ENCODE results near the gene AGAP1. TPM values are rescaled to one million over a fixed set of nuclear protein-coding genes. Genes with fewer than 3 reads are reported as not detected.

AGAP1 gene
- total RNA-seq, 1 donor from 2014 or later: 46.3 TPM

DNA sequence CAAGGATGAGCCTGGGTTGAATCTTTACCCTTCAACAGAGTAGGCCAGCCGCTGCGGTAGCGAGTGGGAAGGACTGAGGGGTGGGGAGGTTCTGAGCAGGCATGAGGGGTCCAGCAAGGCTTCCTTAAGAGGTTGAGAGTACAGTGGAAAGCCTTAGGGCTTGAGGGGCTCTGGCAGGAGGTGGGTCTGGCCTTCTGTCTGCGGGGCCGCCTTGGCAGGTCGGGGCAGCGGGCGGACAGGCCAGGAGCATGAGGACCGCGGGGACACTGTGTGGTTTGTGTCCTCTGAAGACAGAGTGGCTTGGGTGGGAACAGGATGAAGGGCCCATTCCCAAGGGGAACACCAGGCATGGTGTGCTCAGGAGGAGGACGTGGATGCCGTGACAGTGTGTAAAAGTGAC, 250.3 kb downstream of the AGAP1 start:
- H3K27ac Mint-ChIP-seq: peak overlapping the region; percentile 48
- H3K9me3 Mint-ChIP-seq: no peaks in the 10 kb centered on the region
- no peak overlapping the region for H3K4me3 Mint-ChIP-seq
- H3K36me3 Mint-ChIP-seq: peaks cover 20% of the 10 kb centered on the region
- H3K4me1 Mint-ChIP-seq (ENCODE audit: unreplicated experiment): peaks cover 8% of the 10 kb centered on the region
- no peak for DNase-seq (ENCODE audit: extremely low spot score, unreplicated experiment)
- TF ChIP-seq, protein P1, sequence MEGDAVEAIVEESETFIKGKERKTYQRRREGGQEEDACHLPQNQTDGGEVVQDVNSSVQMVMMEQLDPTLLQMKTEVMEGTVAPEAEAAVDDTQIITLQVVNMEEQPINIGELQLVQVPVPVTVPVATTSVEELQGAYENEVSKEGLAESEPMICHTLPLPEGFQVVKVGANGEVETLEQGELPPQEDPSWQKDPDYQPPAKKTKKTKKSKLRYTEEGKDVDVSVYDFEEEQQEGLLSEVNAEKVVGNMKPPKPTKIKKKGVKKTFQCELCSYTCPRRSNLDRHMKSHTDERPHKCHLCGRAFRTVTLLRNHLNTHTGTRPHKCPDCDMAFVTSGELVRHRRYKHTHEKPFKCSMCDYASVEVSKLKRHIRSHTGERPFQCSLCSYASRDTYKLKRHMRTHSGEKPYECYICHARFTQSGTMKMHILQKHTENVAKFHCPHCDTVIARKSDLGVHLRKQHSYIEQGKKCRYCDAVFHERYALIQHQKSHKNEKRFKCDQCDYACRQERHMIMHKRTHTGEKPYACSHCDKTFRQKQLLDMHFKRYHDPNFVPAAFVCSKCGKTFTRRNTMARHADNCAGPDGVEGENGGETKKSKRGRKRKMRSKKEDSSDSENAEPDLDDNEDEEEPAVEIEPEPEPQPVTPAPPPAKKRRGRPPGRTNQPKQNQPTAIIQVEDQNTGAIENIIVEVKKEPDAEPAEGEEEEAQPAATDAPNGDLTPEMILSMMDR (conservative IDR thresholded peaks at IDR 0.05): no peak
- no peaks in the 10 kb centered on the region for H3K27me3 Mint-ChIP-seq

DNA sequence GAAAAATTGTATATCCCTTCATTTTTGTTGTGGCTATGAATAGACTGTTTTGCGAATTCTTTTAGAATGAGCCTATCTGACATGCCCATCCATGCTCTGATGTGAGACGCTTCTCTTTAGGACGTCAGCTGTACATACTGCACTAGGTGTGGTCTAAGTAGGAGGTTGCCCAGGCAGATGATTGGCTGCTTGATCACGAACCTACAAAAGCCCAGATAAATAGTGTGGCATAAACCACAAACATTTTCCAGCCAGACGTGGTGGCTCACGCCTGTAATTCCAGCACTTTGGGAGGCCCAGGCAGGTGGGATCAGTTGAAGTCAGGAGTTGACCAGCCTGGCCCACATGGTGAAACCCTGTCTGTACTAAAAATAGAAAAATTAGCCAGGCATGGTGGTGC, 251.8 kb downstream of the AGAP1 start:
- Mint-ChIP-seq H3K36me3 (peaks cover 32% of the 10 kb centered on the region), H3K4me3 (no peak overlapping the region), H3K9me3 (no peaks in the 10 kb centered on the region), H3K27me3 (no peaks in the 10 kb centered on the region), H3K4me1 (ENCODE audit: unreplicated experiment) (peaks cover 8% of the 10 kb centered on the region), H3K27ac (no peak overlapping the region)
- TF ChIP-seq, protein P1 (conservative IDR thresholded peaks at IDR 0.05): no peak
- no peak for DNase-seq (ENCODE audit: extremely low spot score, unreplicated experiment)

DNA sequence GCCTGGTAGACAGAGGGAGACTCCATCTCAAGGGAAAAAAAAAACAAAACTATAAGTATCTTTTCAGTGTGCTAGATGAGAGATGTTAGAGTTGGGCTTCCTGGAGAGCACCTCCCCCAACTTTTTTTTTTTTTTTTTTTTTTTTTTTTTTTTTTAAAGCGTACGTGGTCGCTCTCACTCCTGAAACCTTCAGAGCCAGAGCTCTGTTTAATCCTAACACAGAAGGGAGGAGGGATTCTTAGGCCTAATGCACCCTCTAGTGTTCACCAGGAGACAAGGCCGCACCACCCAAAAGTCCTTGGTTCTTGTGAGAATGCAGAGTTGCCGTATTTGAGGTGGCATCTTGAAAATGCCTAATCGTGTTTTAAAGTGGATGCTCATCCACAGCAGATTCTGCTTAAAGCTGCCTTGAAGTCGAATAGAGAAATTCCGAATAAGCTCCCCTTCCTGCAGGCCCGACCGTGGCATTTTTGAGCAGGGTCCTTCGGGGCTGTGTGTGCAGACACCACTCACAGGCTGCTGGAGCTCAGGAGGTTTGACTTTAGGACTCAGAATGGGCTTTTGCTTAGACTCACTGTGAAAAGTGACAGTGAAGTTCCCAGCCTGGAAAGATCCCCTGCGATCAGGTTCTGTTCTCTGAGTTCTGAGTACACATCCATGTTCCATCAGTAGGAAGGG, 252.6 kb downstream of the AGAP1 start:
- TF ChIP-seq, protein P1 (conservative IDR thresholded peaks at IDR 0.05): peak; percentile 83
- no peak overlapping the region for H3K27ac Mint-ChIP-seq
- H3K4me3 Mint-ChIP-seq: no peak overlapping the region
- peaks cover 5% of the 10 kb centered on the region for H3K4me1 Mint-ChIP-seq (ENCODE audit: unreplicated experiment)
- peaks cover 36% of the 10 kb centered on the region for H3K36me3 Mint-ChIP-seq
- H3K9me3 Mint-ChIP-seq: no peaks in the 10 kb centered on the region
- H3K27me3 Mint-ChIP-seq: no peaks in the 10 kb centered on the region
- DNase-seq (ENCODE audit: extremely low spot score, unreplicated experiment): no peak

DNA sequence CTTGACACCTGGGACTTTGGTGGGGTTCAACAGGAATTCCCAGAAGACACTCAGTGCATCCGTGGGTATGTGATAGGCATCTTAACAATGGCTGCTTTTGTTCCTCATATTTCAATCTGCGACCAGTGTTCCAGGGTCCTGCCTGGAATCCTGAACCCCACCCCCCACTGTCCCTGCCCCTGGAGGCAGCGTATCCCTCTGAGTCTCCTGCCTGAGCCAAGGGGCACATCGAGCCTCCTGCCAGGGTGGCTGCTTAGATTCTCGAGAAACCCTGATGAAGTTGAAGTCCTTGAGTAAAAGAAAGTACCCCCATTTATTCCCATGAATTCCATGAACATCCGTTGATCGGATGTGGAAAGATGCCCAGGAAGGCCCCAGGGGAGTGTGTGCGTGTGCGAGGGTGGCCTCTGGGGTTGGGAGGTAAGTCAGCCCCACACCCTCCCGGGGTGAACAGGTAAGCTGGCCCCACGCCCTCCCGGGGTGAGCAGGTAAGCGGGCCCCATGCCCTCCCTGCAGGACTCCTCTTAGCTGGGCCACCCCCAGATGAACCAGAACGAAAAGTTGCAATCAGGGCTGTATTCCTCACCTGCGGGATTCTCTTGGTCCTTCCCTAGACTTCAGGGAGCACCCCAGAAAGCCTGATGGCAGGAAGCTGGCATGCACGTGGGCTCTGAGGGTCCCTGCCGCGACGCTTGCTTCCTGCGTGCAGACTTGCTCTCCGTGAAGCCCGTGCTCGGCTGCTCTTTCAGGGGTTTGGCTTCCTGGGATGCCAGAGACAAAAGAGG, 253.3 kb downstream of the AGAP1 start:
- peaks cover 5% of the 10 kb centered on the region for H3K4me1 Mint-ChIP-seq (ENCODE audit: unreplicated experiment)
- H3K27me3 Mint-ChIP-seq: no peaks in the 10 kb centered on the region
- H3K36me3 Mint-ChIP-seq: peaks cover 36% of the 10 kb centered on the region
- peak overlapping the region; percentile 50 for H3K27ac Mint-ChIP-seq
- TF ChIP-seq, protein P1 (conservative IDR thresholded peaks at IDR 0.05): no peak
- H3K4me3 Mint-ChIP-seq: peak overlapping the region; percentile 28
- no peaks in the 10 kb centered on the region for H3K9me3 Mint-ChIP-seq
- no peak for DNase-seq (ENCODE audit: extremely low spot score, unreplicated experiment)

DNA sequence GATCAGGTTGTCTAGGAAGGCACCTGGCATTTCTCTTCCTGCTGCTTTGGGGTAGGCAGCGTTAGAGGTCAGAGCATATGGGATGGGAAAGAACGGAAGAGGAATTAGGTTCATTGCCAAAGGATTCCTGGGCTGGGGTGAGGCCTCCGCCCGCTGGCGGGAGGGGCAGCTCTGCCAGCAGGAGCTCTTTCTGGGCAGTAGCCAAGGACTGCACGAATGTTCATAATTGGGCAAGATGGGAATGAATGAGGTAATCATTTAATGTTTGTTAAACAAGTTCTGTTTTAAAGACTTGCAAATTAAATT, 253.9 kb downstream of the AGAP1 start:
- H3K27ac Mint-ChIP-seq: peak overlapping the region; percentile 50
- H3K9me3 Mint-ChIP-seq: no peaks in the 10 kb centered on the region
- no peaks in the 10 kb centered on the region for H3K27me3 Mint-ChIP-seq
- TF ChIP-seq, protein P1 (conservative IDR thresholded peaks at IDR 0.05): no peak
- no peak for DNase-seq (ENCODE audit: extremely low spot score, unreplicated experiment)
- H3K4me3 Mint-ChIP-seq: peak overlapping the region; percentile 28
- peaks cover 6% of the 10 kb centered on the region for H3K4me1 Mint-ChIP-seq (ENCODE audit: unreplicated experiment)
- peaks cover 37% of the 10 kb centered on the region for H3K36me3 Mint-ChIP-seq

Measured in type B pancreatic cell (in vitro differentiated cells).